ENCODE results near the gene REEP1. TPM values are rescaled to one million over a fixed set of nuclear protein-coding genes. Genes with fewer than 3 reads are reported as not detected.

The REEP1 gene
- total RNA-seq, 1 donor, result 0.36 TPM

DNA sequence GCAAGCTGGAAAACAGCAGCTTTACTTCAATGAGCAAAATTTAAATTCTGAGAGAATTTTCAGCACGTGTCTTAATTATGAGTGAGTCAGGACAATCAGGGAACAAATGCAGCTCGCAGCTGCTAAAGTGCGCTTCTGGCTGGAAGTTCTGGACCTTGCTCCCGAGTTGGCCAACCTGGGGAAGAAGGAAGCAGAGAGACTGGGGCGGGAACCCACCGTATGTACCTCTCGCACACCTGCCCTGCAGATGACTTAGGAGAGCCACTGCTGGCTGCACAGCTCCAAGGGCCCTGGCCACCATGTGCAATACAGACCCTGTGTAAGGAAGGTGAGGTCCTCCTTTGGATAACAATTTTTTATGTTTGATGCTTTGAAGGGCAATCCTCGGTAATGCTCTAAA lies 42.4 kb downstream of the REEP1 start:
- Histone ChIP-seq H3K4me3 (ENCODE audit: insufficient read depth, low read length) (no peak overlapping the region), H2AFZ (ENCODE audit: low read length) (no peak overlapping the region), H3K9me3 (ENCODE audit: low read depth, low read length) (no peaks in the 10 kb centered on the region), H4K20me1 (ENCODE audit: insufficient read depth, low read length) (no peaks in the 10 kb centered on the region), H3K27ac (ENCODE audit: low read depth, low read length) (no peak overlapping the region), H3K27me3 (ENCODE audit: insufficient read depth, low read length) (peaks cover 12% of the 10 kb centered on the region), H3K36me3 (ENCODE audit: insufficient read depth, low read length) (no peaks in the 10 kb centered on the region), H3K79me2 (ENCODE audit: insufficient read depth, low read length) (no peaks in the 10 kb centered on the region), H3K4me2 (ENCODE audit: insufficient read depth, low read length) (no peak overlapping the region), H3K4me1 (ENCODE audit: insufficient read depth, low read length) (no peaks in the 10 kb centered on the region)
- TF ChIP-seq, protein P1, sequence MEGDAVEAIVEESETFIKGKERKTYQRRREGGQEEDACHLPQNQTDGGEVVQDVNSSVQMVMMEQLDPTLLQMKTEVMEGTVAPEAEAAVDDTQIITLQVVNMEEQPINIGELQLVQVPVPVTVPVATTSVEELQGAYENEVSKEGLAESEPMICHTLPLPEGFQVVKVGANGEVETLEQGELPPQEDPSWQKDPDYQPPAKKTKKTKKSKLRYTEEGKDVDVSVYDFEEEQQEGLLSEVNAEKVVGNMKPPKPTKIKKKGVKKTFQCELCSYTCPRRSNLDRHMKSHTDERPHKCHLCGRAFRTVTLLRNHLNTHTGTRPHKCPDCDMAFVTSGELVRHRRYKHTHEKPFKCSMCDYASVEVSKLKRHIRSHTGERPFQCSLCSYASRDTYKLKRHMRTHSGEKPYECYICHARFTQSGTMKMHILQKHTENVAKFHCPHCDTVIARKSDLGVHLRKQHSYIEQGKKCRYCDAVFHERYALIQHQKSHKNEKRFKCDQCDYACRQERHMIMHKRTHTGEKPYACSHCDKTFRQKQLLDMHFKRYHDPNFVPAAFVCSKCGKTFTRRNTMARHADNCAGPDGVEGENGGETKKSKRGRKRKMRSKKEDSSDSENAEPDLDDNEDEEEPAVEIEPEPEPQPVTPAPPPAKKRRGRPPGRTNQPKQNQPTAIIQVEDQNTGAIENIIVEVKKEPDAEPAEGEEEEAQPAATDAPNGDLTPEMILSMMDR (IDR thresholded peaks at IDR 0.05; ENCODE audit: extremely low read depth, low read depth, low read length), result no peak
- no peak for DNase-seq (ENCODE audit: insufficient read length, low spot score, missing footprints)

DNA sequence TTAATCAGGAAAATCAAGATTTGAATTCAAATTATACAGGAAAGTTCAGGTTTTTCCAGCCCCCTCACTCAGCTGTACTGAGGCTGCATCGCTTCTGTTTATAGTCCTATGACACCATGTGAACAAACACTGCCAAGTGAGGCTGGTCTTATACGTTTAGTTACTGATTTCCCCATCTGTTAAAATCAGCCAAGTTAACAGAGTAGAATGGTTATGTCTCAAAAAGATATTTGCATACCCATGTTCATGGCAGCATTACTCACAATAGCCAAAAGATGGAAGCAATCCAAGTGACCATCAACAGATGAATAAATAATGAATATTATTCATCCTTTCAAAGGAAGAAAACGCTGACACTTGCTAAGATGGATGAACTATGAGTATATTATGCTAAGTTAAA lies 43.8 kb downstream of the REEP1 start:
- no peaks in the 10 kb centered on the region for H3K36me3 ChIP-seq (ENCODE audit: insufficient read depth, low read length)
- no peaks in the 10 kb centered on the region for H3K9me3 ChIP-seq (ENCODE audit: low read depth, low read length)
- H3K4me2 ChIP-seq (ENCODE audit: insufficient read depth, low read length), result no peak overlapping the region
- H2AFZ ChIP-seq (ENCODE audit: low read length), result no peak overlapping the region
- TF ChIP-seq, protein P1 (IDR thresholded peaks at IDR 0.05; ENCODE audit: extremely low read depth, low read depth, low read length), result no peak
- DNase-seq (ENCODE audit: insufficient read length, low spot score, missing footprints), result no peak
- H3K4me3 ChIP-seq (ENCODE audit: insufficient read depth, low read length), result no peak overlapping the region
- H3K79me2 ChIP-seq (ENCODE audit: insufficient read depth, low read length), result no peaks in the 10 kb centered on the region
- H4K20me1 ChIP-seq (ENCODE audit: insufficient read depth, low read length), result no peaks in the 10 kb centered on the region
- no peak overlapping the region for H3K27ac ChIP-seq (ENCODE audit: low read depth, low read length)
- no peaks in the 10 kb centered on the region for H3K4me1 ChIP-seq (ENCODE audit: insufficient read depth, low read length)
- H3K27me3 ChIP-seq (ENCODE audit: insufficient read depth, low read length), result peaks cover 13% of the 10 kb centered on the region

DNA sequence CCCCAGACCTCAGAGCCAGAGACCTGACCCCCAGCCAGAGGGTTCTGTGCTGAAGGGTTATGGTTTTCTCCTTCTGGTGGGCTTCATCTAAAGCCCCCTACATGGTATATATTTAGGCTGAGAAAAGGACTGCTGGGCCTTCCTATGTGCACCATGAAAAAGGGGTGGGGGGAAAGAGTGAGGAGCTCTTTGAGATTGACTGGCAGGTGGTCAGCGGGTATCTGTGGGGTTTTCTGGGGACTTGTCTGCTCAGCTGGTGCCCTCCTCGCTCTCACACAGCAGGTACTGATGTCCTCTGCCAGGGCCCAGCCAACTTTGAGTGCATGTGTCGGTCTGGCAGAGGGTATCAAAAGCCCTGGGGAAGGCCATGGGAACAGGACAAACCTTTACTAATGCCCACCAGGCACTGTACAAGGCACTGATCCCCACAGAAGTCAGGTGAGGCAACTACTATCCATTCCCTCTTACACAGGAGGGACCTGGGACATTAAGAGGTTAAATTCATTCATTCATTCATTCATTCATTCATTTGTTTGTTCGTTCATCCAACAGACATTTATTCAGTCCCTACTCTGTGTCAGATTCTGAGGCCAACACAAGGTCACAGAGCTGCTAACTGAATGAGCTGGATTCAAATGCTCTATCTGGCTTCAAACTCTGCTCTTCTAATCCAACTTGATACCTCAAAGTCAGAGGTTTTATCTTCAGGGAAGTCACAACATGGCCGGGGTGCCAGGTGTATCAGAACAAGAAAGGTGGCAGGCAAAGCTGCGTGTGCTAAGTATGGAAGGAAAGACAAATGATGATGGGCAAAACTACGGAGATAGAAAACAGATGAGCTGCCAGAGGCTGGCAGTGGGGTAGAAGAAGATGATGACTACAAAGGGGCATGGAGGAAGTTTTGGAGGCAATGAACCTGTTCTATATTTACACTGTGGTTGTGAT lies 44.6 kb downstream of the REEP1 start:
- no peak overlapping the region for H3K4me3 ChIP-seq (ENCODE audit: insufficient read depth, low read length)
- H3K36me3 ChIP-seq (ENCODE audit: insufficient read depth, low read length), result no peaks in the 10 kb centered on the region
- TF ChIP-seq, protein P1 (IDR thresholded peaks at IDR 0.05; ENCODE audit: extremely low read depth, low read depth, low read length), result no peak
- DNase-seq (ENCODE audit: insufficient read length, low spot score, missing footprints), result no peak
- H3K4me2 ChIP-seq (ENCODE audit: insufficient read depth, low read length), result no peak overlapping the region
- no peak overlapping the region for H3K27ac ChIP-seq (ENCODE audit: low read depth, low read length)
- no peaks in the 10 kb centered on the region for H3K4me1 ChIP-seq (ENCODE audit: insufficient read depth, low read length)
- H3K79me2 ChIP-seq (ENCODE audit: insufficient read depth, low read length), result no peaks in the 10 kb centered on the region
- no peak overlapping the region for H2AFZ ChIP-seq (ENCODE audit: low read length)
- H3K27me3 ChIP-seq (ENCODE audit: insufficient read depth, low read length), result peaks cover 18% of the 10 kb centered on the region
- H3K9me3 ChIP-seq (ENCODE audit: low read depth, low read length), result no peaks in the 10 kb centered on the region
- no peaks in the 10 kb centered on the region for H4K20me1 ChIP-seq (ENCODE audit: insufficient read depth, low read length)

DNA sequence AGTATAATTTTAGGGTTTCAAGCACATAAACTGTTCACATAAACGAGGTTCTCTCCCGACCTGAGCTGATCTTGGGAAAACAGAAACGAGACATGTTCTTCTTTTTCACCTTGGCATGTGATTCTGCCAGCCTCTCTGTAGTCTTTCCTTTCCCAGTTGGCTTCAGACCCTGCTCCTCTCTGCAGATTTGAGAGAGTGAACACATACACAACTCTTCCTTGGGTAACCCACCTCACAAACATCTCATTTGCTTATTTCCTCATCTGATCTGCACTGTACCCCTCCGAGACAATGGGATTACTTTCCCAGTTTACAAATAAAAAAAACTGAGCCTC lies 46.1 kb downstream of the REEP1 start:
- Histone ChIP-seq H3K27ac (ENCODE audit: low read depth, low read length) (no peak overlapping the region), H2AFZ (ENCODE audit: low read length) (no peak overlapping the region), H4K20me1 (ENCODE audit: insufficient read depth, low read length) (no peaks in the 10 kb centered on the region), H3K4me1 (ENCODE audit: insufficient read depth, low read length) (no peaks in the 10 kb centered on the region), H3K79me2 (ENCODE audit: insufficient read depth, low read length) (no peaks in the 10 kb centered on the region), H3K9me3 (ENCODE audit: low read depth, low read length) (no peaks in the 10 kb centered on the region), H3K4me2 (ENCODE audit: insufficient read depth, low read length) (no peak overlapping the region), H3K27me3 (ENCODE audit: insufficient read depth, low read length) (peaks cover 18% of the 10 kb centered on the region), H3K36me3 (ENCODE audit: insufficient read depth, low read length) (no peaks in the 10 kb centered on the region), H3K4me3 (ENCODE audit: insufficient read depth, low read length) (no peak overlapping the region)
- no peak for DNase-seq (ENCODE audit: insufficient read length, low spot score, missing footprints)
- TF ChIP-seq, protein P1 (IDR thresholded peaks at IDR 0.05; ENCODE audit: extremely low read depth, low read depth, low read length), result no peak

Data from osteoblast (primary cell).